Naive B cell (primary cell): Measurements from ENCODE around the gene ANKRD55. TPM values are rescaled to one million over a fixed set of nuclear protein-coding genes. Genes with fewer than 3 reads are reported as not detected.
"Not testable (repeated sequence)": the region's sequence is repeated elsewhere in the genome, so short reads cannot be mapped to it uniquely, and the experiment has no call there.

ENCODE experiments used
- ATAC-seq, 2 donors: fragments of 150-1000 bp; cut with Tn5 transposase; 2 replicates each; pipeline ENCODE4 v1.10.0; 2021; ENCODE audit warnings: low read depth in 2 of 2, mild to moderate bottlenecking in 2 of 2, moderate library complexity in 2 of 2
- DNase-seq: peaks from one replicate; pipeline ENCODE4 v3.0.0; 2022
- H3K27ac Mint-ChIP-seq, 6 donors: one replicate each; pipeline ENCODE4 v1.8.0; 2020 to 2022; ENCODE audit warnings: mild to moderate bottlenecking in 6 of 6, mixed read lengths in 6 of 6, moderate library complexity in 5 of 6, inconsistent platforms in 2 of 6
- H3K27me3 Mint-ChIP-seq, 3 donors: one replicate each; pipeline ENCODE4 v1.8.0; 2021 to 2022; ENCODE audit warnings: mixed read lengths in 3 of 3, mild to moderate bottlenecking in 1 of 3
- H3K36me3 Mint-ChIP-seq, 2 donors: one replicate each; pipeline ENCODE4 v1.8.0; 2020 to 2022; ENCODE audit warnings: mixed read lengths in 2 of 2, inconsistent platforms in 1 of 2, mild to moderate bottlenecking in 1 of 2
- H3K4me1 Mint-ChIP-seq, 3 donors: one replicate each; pipeline ENCODE4 v1.8.0; 2020 to 2022; ENCODE audit warnings: mixed read lengths in 3 of 3, inconsistent platforms in 1 of 3, mild to moderate bottlenecking in 1 of 3, moderate library complexity in 1 of 3
- H3K4me3 Mint-ChIP-seq, 8 donors: one replicate each; pipeline ENCODE4 v1.8.0; 2020 to 2022; ENCODE audit warnings: mild to moderate bottlenecking in 8 of 8, mixed read lengths in 8 of 8, moderate library complexity in 8 of 8, inconsistent platforms in 2 of 8
- H3K9me3 Mint-ChIP-seq, 7 donors: one replicate each; pipeline ENCODE4 v1.8.0; 2020 to 2022; ENCODE audit warnings: mixed read lengths in 7 of 7, mild to moderate bottlenecking in 5 of 7, inconsistent platforms in 2 of 7, moderate library complexity in 1 of 7
- polyA plus RNA-seq, 6 donors: library from polyadenylated mRNA; unstranded; fragments of 300-500 nt; fragmentation: Illumina TruSeq; gene quantifications; one replicate each; pipeline ENCODE4 v1.2.3, GENCODE V29; 2021; ENCODE audit warnings: low read depth in 6 of 6

ANKRD55 gene
- polyA plus RNA-seq, 6 donors from 2014 or later: 0.13 TPM; not detected in 5

DNA sequence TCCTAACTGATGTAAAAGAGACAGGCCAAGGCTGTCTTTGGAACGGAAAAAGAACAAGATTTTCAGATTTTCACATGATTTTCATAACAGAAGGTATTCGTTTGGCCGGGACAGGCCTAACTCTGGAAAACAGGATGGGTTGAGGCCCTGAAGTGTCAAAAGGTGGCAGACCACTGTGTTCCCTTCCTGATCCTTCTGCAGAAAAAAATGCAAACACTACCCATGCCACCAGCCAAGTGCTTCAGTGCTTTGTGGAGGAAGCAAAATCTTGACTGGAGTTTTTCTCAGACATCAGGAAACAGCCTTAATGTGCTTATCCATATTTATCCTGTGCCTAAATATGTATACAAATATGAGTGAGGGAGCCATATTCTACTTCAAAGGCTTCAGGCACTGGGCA, 124.9 kb downstream of the ANKRD55 start:
- ATAC-seq (no peak), DNase-seq (no peak)
- H3K9me3 Mint-ChIP-seq: no peaks in the 10 kb centered on the region
- H3K27me3 Mint-ChIP-seq: peaks cover 0 to 10% (median 4%) of the 10 kb centered on the region in 3 donors
- H3K4me1 Mint-ChIP-seq: no peaks in the 10 kb centered on the region
- no peaks in the 10 kb centered on the region for H3K36me3 Mint-ChIP-seq
- H3K4me3 Mint-ChIP-seq: no peak overlapping the region
- H3K27ac Mint-ChIP-seq: no peak overlapping the region

DNA sequence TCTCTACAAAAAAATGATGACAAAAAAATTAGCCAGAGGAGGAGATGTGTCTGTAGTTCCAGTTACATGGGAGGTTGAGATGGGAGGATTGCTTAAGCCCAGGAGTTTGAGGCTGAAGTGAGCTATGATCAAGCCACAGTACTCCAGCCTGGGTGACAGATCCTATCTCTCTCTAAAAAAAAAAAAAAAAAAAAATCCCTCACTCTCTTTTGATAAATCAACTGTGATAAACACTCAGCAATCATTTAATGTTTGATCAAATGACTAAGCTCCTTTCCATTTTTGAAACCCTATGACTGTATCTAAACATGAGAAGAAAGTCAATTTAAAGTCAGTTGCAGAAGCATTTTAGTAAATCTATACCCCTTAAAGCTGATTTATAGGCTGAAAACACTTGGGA, 126.3 kb downstream of the ANKRD55 start:
- H3K4me3 Mint-ChIP-seq: no peak overlapping the region
- H3K4me1 Mint-ChIP-seq: no peaks in the 10 kb centered on the region
- no peaks in the 10 kb centered on the region for H3K36me3 Mint-ChIP-seq

DNA sequence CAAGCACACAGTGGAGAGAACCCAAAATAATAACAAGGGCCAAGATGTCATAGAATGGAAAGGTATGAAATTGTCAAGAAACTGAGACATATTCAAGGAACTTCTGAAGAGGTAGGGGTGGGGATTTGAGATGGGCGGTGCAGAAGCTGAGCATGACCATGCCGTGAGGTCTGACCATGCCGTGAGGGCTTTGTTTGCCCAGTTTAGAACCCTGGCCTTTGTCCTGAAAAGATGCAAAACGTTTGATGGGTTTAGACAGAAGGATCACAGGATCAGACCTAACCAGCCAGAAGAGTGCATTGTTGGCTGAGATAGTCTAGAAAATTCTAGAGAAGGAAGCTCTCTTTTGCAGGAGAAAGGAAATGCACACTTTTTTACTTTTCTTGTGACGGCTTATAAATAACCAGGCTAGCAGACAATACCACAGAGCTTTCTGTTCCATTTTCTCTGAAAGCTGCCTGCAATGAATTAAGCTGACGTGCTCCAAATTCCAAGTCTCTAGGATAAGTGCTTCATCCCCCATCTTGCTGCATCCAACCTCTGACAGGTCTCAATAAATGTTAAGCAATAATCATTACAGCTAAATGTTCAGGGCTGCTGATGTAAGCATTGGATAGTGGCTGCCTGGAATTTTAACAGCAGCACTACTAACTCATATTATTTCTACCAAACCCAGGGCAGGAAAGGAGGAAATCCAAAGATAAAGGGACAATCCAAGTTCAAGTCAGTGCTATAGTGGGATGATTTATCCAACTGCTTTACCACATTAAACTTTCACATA, 127.4 kb downstream of the ANKRD55 start:
- H3K4me3 Mint-ChIP-seq: no peak overlapping the region
- H3K36me3 Mint-ChIP-seq: peaks cover 0 to 6% of the 10 kb centered on the region in 2 donors
- no peaks in the 10 kb centered on the region for H3K4me1 Mint-ChIP-seq
- DNase-seq: no peak
- ATAC-seq: no peak
- H3K27me3 Mint-ChIP-seq: peaks cover 0 to 10% (median 4%) of the 10 kb centered on the region in 3 donors
- no peak overlapping the region for H3K27ac Mint-ChIP-seq
- peaks cover 0 to 6% (median 2%) of the 10 kb centered on the region in 7 donors for H3K9me3 Mint-ChIP-seq

More for the DNA sequence above, 126.3 kb downstream of the ANKRD55 start:
- DNase-seq (no peak), ATAC-seq (no peak)
- Mint-ChIP-seq H3K27ac (no peak overlapping the region), H3K27me3 (peaks cover 0 to 10% (median 4%) of the 10 kb centered on the region in 3 donors), H3K9me3 (no peaks in the 10 kb centered on the region)

DNA sequence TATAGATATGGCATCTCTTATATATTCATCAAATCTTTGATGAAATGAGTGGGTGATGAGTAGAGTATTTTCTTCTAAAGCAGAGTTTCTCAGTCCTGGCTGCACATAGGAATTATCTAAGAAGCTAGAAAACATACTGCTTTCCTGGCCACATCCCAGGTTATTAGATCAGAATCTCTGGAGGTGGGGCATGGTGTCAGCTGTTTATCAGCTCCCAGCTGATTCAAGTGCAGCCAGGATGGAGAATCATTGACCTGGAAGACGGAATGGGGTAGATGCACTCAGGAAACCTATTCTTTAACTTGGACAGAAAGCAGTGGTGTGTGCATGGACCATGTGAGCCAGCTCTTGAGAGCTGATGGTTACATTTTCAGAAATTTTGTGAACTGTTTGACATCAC, 130.2 kb downstream of the ANKRD55 start:
- no peak overlapping the region for H3K4me3 Mint-ChIP-seq
- H3K4me1 Mint-ChIP-seq: no peaks in the 10 kb centered on the region
- ATAC-seq: no peak
- peaks cover 0 to 10% (median 4%) of the 10 kb centered on the region in 3 donors for H3K27me3 Mint-ChIP-seq
- no peak for DNase-seq
- no peak overlapping the region for H3K27ac Mint-ChIP-seq
- peaks cover 0 to 6% (median 2%) of the 10 kb centered on the region in 7 donors for H3K9me3 Mint-ChIP-seq
- H3K36me3 Mint-ChIP-seq: peaks cover 0 to 6% of the 10 kb centered on the region in 2 donors

DNA sequence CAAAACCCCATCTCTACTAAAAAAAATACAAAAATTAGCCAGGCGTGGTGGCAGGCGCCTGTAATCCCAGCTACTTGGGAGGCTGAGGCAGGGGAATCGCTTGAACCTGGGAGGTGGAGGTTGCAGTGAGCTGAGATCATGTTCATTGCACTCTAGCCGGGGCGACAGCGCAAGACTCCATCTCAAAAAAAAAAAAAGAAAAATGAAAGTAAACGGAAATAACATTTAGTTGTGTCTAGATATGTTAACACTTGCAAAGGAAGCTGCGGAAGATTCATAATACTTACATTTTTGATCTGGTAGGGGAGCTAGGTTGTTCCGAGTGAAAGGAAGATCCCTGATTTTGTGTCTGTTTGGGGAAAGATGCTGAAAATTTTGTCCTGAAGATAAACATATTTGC, 130.9 kb downstream of the ANKRD55 start:
- H3K27ac Mint-ChIP-seq, H3K4me1 Mint-ChIP-seq, H3K4me3 Mint-ChIP-seq, DNase-seq, H3K9me3 Mint-ChIP-seq, H3K36me3 Mint-ChIP-seq, ATAC-seq: not testable (repeated sequence)
- H3K27me3 Mint-ChIP-seq: peaks cover 0 to 10% (median 4%) of the 10 kb centered on the region in 3 donors

DNA sequence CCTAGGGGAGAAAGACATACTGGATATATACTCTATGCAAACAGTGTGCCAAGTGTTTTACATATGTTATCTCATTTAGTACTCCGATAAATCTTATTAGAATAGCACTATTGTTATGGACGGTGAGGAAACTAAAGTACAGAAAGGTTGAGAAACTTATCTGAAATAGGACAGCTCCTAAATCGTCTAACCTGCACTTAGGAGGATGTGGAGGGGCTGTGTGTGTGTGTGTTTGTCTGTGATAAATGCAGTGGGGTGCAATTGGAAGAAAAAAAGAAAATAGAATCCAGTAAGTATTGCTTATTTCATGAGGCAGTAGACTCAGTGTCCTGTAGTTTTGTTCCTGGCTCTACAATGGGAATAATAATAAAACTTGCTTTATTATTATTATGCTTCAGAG, 131.9 kb downstream of the ANKRD55 start:
- no peaks in the 10 kb centered on the region for H3K4me1 Mint-ChIP-seq
- peaks cover 0 to 14% of the 10 kb centered on the region in 2 donors for H3K36me3 Mint-ChIP-seq
- peaks cover 0 to 10% (median 4%) of the 10 kb centered on the region in 3 donors for H3K27me3 Mint-ChIP-seq
- peaks cover 0 to 10% (median 2%) of the 10 kb centered on the region in 7 donors for H3K9me3 Mint-ChIP-seq
- no peak overlapping the region for H3K4me3 Mint-ChIP-seq
- DNase-seq (no peak), ATAC-seq (no peak)
- no peak overlapping the region for H3K27ac Mint-ChIP-seq

DNA sequence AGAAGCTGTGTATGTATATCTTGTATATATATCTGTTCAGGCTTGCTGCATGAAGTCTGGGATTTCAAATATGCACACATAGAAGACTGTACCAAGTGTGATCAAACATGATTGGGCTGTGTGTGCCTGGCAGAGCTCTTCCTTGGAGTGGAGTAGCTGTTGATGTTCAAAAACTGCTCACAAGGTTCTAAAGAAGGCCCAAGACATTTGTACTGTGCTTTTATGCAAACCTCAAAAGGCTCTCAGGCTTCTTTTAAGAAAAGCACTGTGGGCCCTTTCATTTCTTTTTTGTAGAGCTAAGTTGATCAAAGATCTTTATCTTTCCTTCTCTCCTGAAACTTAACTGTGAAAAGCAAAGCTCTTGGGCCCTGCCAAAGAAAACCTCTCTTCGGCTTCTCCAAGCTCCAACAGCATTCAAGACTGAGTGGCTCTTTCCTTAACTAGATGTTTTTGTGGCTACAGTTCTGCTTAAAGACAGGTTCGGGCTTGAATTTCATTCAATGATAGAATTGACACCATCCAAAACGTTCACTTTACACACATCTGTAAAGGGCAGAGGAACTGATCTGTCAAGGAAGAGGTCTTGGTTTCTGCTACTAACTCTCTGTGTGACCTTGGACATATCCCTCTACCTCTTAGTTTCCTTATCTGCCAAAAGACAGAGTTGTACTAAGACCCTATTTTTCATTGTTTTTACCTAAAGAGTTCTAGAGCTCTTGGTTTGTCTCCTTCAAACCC, 132.5 kb downstream of the ANKRD55 start:
- Mint-ChIP-seq H3K4me1 (no peaks in the 10 kb centered on the region), H3K4me3 (no peak overlapping the region), H3K27ac (no peak overlapping the region), H3K27me3 (peaks cover 0 to 10% (median 4%) of the 10 kb centered on the region in 3 donors), H3K9me3 (peaks cover 0 to 10% (median 2%) of the 10 kb centered on the region in 7 donors), H3K36me3 (peaks cover 0 to 14% of the 10 kb centered on the region in 2 donors)
- DNase-seq (no peak), ATAC-seq (no peak)

DNA sequence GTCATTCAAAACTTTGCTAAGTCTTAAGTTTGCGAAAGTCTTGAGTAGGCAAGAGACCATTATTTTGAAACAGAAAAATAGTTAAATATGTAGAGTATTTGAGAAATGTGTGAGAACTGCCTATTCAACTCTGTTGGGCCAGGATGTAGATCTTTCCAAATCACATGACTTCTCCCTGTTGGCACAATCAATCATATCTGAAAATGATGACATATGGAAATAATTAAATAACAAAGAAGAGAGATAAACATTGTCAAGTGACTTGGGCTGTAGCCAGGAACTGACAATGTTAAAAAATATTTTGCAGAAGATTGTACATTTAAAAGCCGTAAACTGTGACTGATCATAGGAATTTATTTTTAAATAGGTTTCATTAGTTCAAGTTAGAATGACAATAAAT, 133.8 kb downstream of the ANKRD55 start:
- Mint-ChIP-seq H3K4me1 (peaks cover 0 to 2% (median 0%) of the 10 kb centered on the region in 3 donors), H3K27ac (no peak overlapping the region), H3K4me3 (no peak overlapping the region), H3K27me3 (peaks cover 0 to 4% (median 0%) of the 10 kb centered on the region in 3 donors), H3K36me3 (peaks cover 0 to 14% of the 10 kb centered on the region in 2 donors), H3K9me3 (peaks cover 0 to 10% (median 2%) of the 10 kb centered on the region in 7 donors)
- DNase-seq (no peak), ATAC-seq (no peak)

DNA sequence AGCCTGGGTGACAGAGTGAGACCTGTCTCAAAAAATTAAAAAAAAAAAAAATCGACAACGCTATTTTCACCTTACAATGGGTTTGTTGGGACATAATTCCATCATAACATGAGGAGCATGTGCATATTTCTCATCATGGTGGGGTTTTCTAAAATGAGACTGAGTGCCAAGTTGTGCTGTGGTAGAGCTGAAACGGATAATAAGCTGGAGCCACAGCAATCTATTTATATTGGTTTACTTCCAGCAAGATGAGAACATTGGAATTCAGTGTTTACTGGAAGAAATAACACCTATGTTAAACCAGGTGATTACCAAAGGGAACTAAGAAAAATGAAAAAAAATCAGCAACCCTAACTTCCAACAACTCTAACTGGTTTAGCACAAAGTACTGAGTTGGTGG, 136.1 kb downstream of the ANKRD55 start:
- Mint-ChIP-seq H3K27ac (peak overlapping the region in 1 of 6 donors; percentile 33), H3K36me3 (peaks cover 0 to 14% of the 10 kb centered on the region in 2 donors), H3K4me3 (no peak overlapping the region), H3K9me3 (peaks cover 0 to 10% (median 2%) of the 10 kb centered on the region in 7 donors), H3K4me1 (peaks cover 0 to 4% (median 0%) of the 10 kb centered on the region in 3 donors), H3K27me3 (no peaks in the 10 kb centered on the region)
- DNase-seq (no peak), ATAC-seq (no peak)

DNA sequence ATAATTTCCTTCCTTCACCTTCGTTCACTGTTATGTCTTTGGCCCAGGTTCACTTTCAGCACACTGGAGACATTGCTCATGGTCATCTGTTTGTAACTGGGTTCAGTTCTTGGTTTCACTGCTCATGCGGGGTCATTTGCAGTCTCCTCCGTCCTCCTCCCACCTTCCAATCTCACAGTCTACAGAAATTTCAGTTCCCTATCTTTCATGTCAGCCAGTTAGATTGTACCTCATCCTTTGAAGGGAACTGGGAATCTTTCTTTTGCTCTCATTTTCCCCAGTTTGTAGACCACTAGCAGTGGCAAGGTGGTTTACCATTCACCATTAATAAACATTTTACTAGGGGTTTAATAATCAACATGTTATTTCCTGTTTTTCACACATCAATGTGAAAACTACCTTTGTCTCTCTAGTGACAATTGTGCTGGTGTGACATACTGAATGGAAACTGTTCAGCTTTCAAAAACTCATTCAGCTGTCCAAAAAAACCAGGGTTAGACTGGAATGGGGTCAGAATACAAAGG, 137.5 kb downstream of the ANKRD55 start:
- DNase-seq (no peak), ATAC-seq (no peak)
- H3K27me3 Mint-ChIP-seq: no peaks in the 10 kb centered on the region
- peaks cover 0 to 7% of the 10 kb centered on the region in 2 donors for H3K36me3 Mint-ChIP-seq
- H3K9me3 Mint-ChIP-seq: peaks cover 0 to 4% (median 0%) of the 10 kb centered on the region in 7 donors
- H3K4me1 Mint-ChIP-seq: peaks cover 0 to 4% (median 0%) of the 10 kb centered on the region in 3 donors
- peak overlapping the region in 1 of 6 donors; percentile 10 for H3K27ac Mint-ChIP-seq
- H3K4me3 Mint-ChIP-seq: no peak overlapping the region

DNA sequence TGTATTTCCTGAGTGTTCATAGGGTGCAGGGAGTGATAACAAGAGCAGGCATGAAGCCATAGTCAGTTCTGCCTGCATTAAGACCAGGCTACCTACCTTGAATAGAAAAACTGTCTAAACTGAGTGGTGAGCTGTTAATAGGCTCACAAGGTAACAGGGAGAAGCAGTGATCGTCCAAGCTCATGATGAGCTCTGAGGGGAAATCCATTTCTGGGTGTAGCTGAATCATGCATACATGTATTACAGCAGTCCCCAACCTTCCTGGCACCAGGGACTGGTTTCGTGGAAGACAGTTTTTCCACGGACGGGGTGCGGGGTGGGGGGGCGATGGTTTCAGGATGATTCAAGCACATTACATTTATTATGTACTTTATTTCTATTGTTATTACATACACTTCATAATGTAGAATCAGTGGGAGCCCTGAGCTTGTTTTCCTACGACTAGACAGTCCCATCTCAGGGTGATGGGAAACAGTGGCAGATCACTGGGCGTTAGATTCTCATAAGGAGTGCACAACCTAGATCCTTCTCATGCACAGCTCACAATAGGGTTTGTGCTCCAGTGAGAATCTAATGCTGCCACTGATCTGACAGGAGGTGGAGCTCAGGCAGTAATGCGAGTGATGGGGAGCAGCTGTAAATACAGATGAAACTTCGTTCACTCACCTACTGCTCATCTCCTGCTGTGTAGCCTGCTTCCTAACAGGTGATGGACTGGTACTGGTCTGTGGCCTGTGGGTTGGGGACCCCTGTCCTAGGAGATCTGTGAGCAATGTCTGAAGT, 138.4 kb downstream of the ANKRD55 start:
- Mint-ChIP-seq H3K4me1 (peaks cover 0 to 4% (median 0%) of the 10 kb centered on the region in 3 donors), H3K4me3 (no peak overlapping the region), H3K27ac (no peak overlapping the region), H3K36me3 (peaks cover 0 to 7% of the 10 kb centered on the region in 2 donors), H3K27me3 (no peaks in the 10 kb centered on the region), H3K9me3 (peaks cover 0 to 6% (median 1%) of the 10 kb centered on the region in 7 donors)
- DNase-seq (no peak), ATAC-seq (no peak)

DNA sequence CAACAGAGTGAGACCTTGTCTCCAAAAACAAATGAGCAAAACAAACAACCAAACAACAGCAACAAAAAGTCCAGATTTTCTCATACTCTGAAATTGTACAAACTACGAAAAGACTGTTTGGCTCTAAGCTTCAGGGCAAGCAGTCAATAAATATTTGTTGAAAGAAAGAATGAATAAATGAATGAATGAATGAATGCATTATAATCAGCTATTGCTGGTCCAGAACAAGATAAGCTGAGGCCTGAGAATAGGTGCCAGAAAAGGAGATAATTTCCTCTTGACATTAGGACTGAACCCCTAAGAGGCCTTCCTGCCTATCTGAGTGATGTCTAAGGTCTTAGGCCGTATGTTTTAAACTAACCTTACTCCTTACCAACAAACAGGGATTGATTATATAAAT, 139.2 kb downstream of the ANKRD55 start:
- Mint-ChIP-seq H3K4me1 (peaks cover 0 to 4% (median 0%) of the 10 kb centered on the region in 3 donors), H3K4me3 (no peak overlapping the region), H3K9me3 (peaks cover 0 to 6% (median 1%) of the 10 kb centered on the region in 7 donors), H3K36me3 (peaks cover under 1 to 7% of the 10 kb centered on the region in 2 donors), H3K27me3 (no peaks in the 10 kb centered on the region), H3K27ac (no peak overlapping the region)
- DNase-seq (no peak), ATAC-seq (no peak)

DNA sequence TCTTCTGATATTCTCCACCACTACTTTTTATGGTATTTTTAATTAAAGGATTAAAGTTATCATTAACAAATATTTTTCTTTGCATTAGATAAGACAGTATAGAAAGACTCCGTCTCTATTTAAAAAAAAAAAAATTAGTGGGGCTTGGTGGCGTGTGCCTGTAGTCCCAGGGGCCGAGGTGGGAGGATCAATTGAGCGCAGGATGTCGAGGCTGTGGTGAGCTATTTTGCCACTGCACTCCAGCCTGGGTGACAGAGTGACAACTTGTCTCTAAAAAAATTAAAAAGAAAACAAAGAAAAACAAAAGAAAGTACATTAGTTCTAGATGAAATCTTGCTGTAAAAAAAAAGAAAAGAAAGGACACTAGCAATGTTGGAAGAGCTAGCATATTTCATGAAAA, 141.0 kb downstream of the ANKRD55 start:
- Mint-ChIP-seq H3K4me1 (peaks cover 0 to 4% (median 0%) of the 10 kb centered on the region in 3 donors), H3K36me3 (peaks cover 4 to 7% of the 10 kb centered on the region in 2 donors), H3K27me3 (no peaks in the 10 kb centered on the region), H3K27ac (no peak overlapping the region), H3K4me3 (no peak overlapping the region), H3K9me3 (peaks cover 0 to 4% (median 1%) of the 10 kb centered on the region in 7 donors)
- ATAC-seq: no peak
- no peak for DNase-seq
